Adrenal gland (tissue), 5 donors: ENCODE results near the gene TRMT61A.

Source experiments
- CTCF ChIP-seq, 6 experiments: fragments of 450-650 bp in 4 of 6; fragments of 200-600 bp in 2 of 6; sonication (generic) in 1 of 6; IDR thresholded peaks; 1 replicate in 5 of 6; 2 replicates in 1 of 6; pipeline versions ENCODE4 v1.5.1 to v1.8.0; 2016 to 2021; ENCODE audit warnings: antibody characterized with exemption in 6 of 6, mild to moderate bottlenecking in 2 of 6, moderate library complexity in 1 of 6
- POLR2A ChIP-seq, 2 donors: fragments of 450-650 bp; IDR thresholded peaks; one replicate each; pipeline ENCODE4 v1.6.1; 2017; ENCODE audit warnings: antibody characterized with exemption in 2 of 2, mild to moderate bottlenecking in 2 of 2, moderate library complexity in 1 of 2
- donor health status: DM: no; HTN: no; CAD: no.

DNA sequence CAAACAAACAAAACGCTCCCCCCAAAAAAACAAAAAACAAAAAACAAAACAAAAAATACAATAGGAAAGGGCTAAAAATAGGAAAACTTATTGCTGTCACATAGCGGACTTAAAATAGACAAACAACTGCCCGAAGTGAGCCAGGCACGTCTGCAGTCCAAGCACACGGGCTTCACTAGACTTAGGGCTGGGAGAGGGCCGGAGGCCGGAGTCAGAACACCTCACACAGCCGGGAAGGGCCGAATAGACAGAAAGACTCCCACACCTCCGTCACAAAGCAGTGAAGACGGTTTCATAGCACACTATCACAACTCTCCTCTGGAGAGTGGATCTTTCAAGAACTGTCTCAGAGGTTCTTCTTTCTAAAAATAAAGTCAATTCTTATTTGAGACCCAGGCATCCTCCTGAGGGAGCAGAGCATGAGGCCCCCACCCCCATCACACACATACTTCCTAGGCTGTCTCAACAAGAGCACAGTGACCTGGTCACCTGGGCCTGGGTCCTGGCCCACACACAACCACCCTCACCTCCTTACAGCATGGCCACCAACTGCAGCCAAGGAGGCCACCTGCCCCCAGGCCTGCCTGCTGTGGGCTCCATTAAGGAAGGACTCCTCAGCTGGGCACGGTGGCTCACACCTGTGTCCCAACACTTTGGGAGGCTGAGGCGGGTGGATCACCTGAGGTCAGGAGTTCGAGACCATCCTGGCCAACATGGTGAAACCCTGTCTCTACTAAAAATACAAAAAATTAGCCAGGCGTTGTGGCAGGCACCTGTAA lies 26.8 kb downstream of the TRMT61A start:
- TF ChIP-seq CTCF (IDR thresholded peaks at IDR 0.05) (no peak), POLR2A (IDR thresholded peaks at IDR 0.05) (no peak)
